NCI-H1436 (cell line): ENCODE data around the gene BCL6B.

Source experiments
- DNase-seq: peaks from one replicate; lab custom pipeline; 2025; lab: John Stamatoyannopoulos, UW

The BCL6B gene

GRCh38 chr17:7058831-7059447 is 36.1 kb downstream of the BCL6B start:
- no peak for DNase-seq

- DNase-seq = no peak
Observed at GRCh38 chr17:7060165-7060891, 37.5 kb downstream of the BCL6B start.

GRCh38 chr17:7063518-7064094 is 40.8 kb downstream of the BCL6B start:
- no peak for DNase-seq

GRCh38 chr17:7064261-7064660 is 41.4 kb downstream of the BCL6B start:
- no peak for DNase-seq

GRCh38 chr17:7067198-7067597 is 44.3 kb downstream of the BCL6B start:
- DNase-seq = no peak

- DNase-seq = no peak
Observed at GRCh38 chr17:7068268-7068667, 45.4 kb downstream of the BCL6B start.

- no peak for DNase-seq
Observed at GRCh38 chr17:7070712-7071111, 47.9 kb downstream of the BCL6B start.

GRCh38 chr17:7072406-7072805 is 49.6 kb downstream of the BCL6B start:
- no peak for DNase-seq

GRCh38 chr17:7074931-7075330 is 52.1 kb downstream of the BCL6B start:
- DNase-seq = no peak

- DNase-seq = no peak
Observed at GRCh38 chr17:7077911-7078546, 55.2 kb downstream of the BCL6B start.

GRCh38 chr17:7078711-7079110 is 55.9 kb downstream of the BCL6B start:
- no peak for DNase-seq
